IMR-90 (cell line): Measurements from ENCODE around the gene FAH. TPM values are rescaled to one million over a fixed set of nuclear protein-coding genes. Genes with fewer than 3 reads are reported as not detected.
"Not testable (repeated sequence)": the region's sequence is repeated elsewhere in the genome, so short reads cannot be mapped to it uniquely, and the experiment has no call there.

Experiments used
- ATAC-seq: fragments of 200-7000 bp; cut with Tn5 transposase; 2 replicates; pipeline ENCODE4 v1.9.1; 2020; ENCODE audit warnings: low read depth, mild to moderate bottlenecking, moderate library complexity
- BruUV-seq: library from RNA; stranded (reverse); fragments of 400-500 nt; replicated peaks from 2 replicates; lab custom pipeline; 2021; lab: Mats Ljungman, UMichigan
- CTCF ChIA-PET: fragments of 300-600 bp; formaldehyde crosslinking; extraction: SDS; loops from one replicate; lab custom pipeline; 2021; ENCODE audit warnings: antibody characterized with exemption; lab: Yijun Ruan, JAX
- POLR2A ChIA-PET: fragments of 300-600 bp; sonication (Branson Sonifier 250); formaldehyde crosslinking; loops from one replicate; lab custom pipeline; 2022; ENCODE audit warnings: antibody characterized with exemption; ENCODE audit not compliant: unreplicated experiment; lab: Charles Lee
- DNase-seq: peaks from one replicate; pipeline ENCODE4 v3.0.0; 2013
- H2AFZ ChIP-seq: replicated peaks from 2 replicates; pipeline ENCODE3; 2013; ENCODE audit warnings: low read length, mild to moderate bottlenecking; ENCODE audit not compliant: poor library complexity
- H2AK5ac ChIP-seq: 2 replicates; pipeline ENCODE4 v1.6.1; 2013; ENCODE audit warnings: low read depth, low read length, inconsistent platforms
- H2AK9ac ChIP-seq: replicated peaks from 2 replicates; pipeline ENCODE3; 2013; ENCODE audit warnings: mild to moderate bottlenecking, low read depth, low read length, moderate library complexity; ENCODE audit not compliant: poor library complexity
- H2BK120ac ChIP-seq: 2 replicates; pipeline ENCODE4 v1.6.1; 2013; ENCODE audit warnings: low read depth, low read length, inconsistent platforms
- H2BK15ac ChIP-seq: 3 replicates; pipeline ENCODE4 v1.6.1; 2013; ENCODE audit warnings: low read depth, low read length, inconsistent platforms
- H2BK20ac ChIP-seq: 2 replicates; pipeline ENCODE4 v1.6.1; 2013; ENCODE audit warnings: low read depth, mild to moderate bottlenecking, inconsistent platforms, low read length, moderate library complexity
- H2BK5ac ChIP-seq: 2 replicates; pipeline ENCODE4 v1.6.1; 2013; ENCODE audit warnings: mild to moderate bottlenecking, low read depth, low read length, inconsistent platforms; ENCODE audit not compliant: poor library complexity, severe bottlenecking
- H3K14ac ChIP-seq: replicated peaks from 2 replicates; pipeline ENCODE4 v1.6.1; 2013; ENCODE audit warnings: low read depth, low read length, inconsistent platforms
- H3K18ac ChIP-seq: 2 replicates; pipeline ENCODE4 v1.6.1; 2013; ENCODE audit warnings: low read depth, low read length, control low read depth
- H3K23ac ChIP-seq: 2 replicates; pipeline ENCODE4 v1.6.1; 2013; ENCODE audit warnings: low read depth, low read length, inconsistent platforms
- H3K27ac ChIP-seq: 2 replicates; pipeline ENCODE4 v1.5.1; 2013; ENCODE audit warnings: mild to moderate bottlenecking, control low read depth, low read length; ENCODE audit not compliant: insufficient read depth
- H3K27me3 ChIP-seq: 2 replicates; pipeline ENCODE4 v1.6.1; 2013; ENCODE audit warnings: low read length; ENCODE audit not compliant: control insufficient read depth, insufficient read depth
- H3K36me3 ChIP-seq: 2 replicates; pipeline ENCODE4 v1.6.1; 2013; ENCODE audit warnings: low read length, mixed read lengths; ENCODE audit not compliant: control insufficient read depth, insufficient read depth
- H3K4ac ChIP-seq: 2 replicates; pipeline ENCODE4 v1.6.1; 2013; ENCODE audit warnings: low read depth, low read length, inconsistent platforms
- H3K4me1 ChIP-seq: 2 replicates; pipeline ENCODE4 v1.6.1; 2013; ENCODE audit warnings: low read length, mixed read lengths; ENCODE audit not compliant: control insufficient read depth, insufficient read depth
- H3K4me2 ChIP-seq: 2 replicates; pipeline ENCODE4 v1.6.1; 2013; ENCODE audit warnings: low read depth, mild to moderate bottlenecking, control low read depth, low read length, moderate library complexity
- H3K4me3 ChIP-seq: 2 replicates; pipeline ENCODE4 v1.5.1; 2013; ENCODE audit warnings: low read depth, mild to moderate bottlenecking, control low read depth, low read length, moderate library complexity; ENCODE audit not compliant: insufficient read depth
- H3K56ac ChIP-seq: 2 replicates; pipeline ENCODE4 v1.6.1; 2013; ENCODE audit warnings: low read length, inconsistent platforms; ENCODE audit not compliant: insufficient read depth; ENCODE audit errors: extremely low read depth
- H3K79me1 ChIP-seq, 2 experiments: 2 replicates each; pipeline ENCODE4 v1.6.1; 2013; ENCODE audit warnings: low read length in 2 of 2, inconsistent platforms in 1 of 2, low read depth in 1 of 2
- H3K9ac ChIP-seq: 2 replicates; pipeline ENCODE4 v1.6.1; 2013; ENCODE audit warnings: low read depth, low read length, control low read depth
- H3K9me1 ChIP-seq: 2 replicates; pipeline ENCODE4 v1.6.1; 2013; ENCODE audit warnings: low read length, inconsistent platforms; ENCODE audit not compliant: insufficient read depth
- H3K9me3 ChIP-seq: 2 replicates; pipeline ENCODE4 v1.6.1; 2013; ENCODE audit warnings: low read length; ENCODE audit not compliant: control insufficient read depth, insufficient read depth
- H4K20me1 ChIP-seq: 2 replicates; pipeline ENCODE4 v1.6.1; 2013; ENCODE audit warnings: low read length, inconsistent platforms; ENCODE audit not compliant: insufficient read depth
- H4K5ac ChIP-seq: 2 replicates; pipeline ENCODE4 v1.6.1; 2013; ENCODE audit warnings: mild to moderate bottlenecking, low read depth, low read length, control low read depth
- H4K8ac ChIP-seq, 2 experiments: 2 replicates each; pipeline ENCODE4 v1.6.1; 2013; ENCODE audit warnings: low read depth in 2 of 2, low read length in 2 of 2, control low read depth in 1 of 2, inconsistent platforms in 1 of 2
- H4K91ac ChIP-seq: 2 replicates; pipeline ENCODE4 v1.6.1; 2013; ENCODE audit warnings: low read depth, low read length, inconsistent platforms; ENCODE audit not compliant: insufficient read depth
- MXI1 ChIP-seq: IDR thresholded peaks from 2 replicates; pipeline ENCODE4 v1.6.1; 2012; ENCODE audit warnings: low read depth, mild to moderate bottlenecking, low read length, moderate library complexity, borderline replicate concordance
- NFE2L2 ChIP-seq: fragments of 150-350 bp; IDR thresholded peaks from 2 replicates; pipeline ENCODE4 v1.6.1; 2016; ENCODE audit warnings: low read depth, mild to moderate bottlenecking, low read length
- POLR2A ChIP-seq: IDR thresholded peaks from 2 replicates; pipeline ENCODE4 v1.6.1; 2012; ENCODE audit warnings: mild to moderate bottlenecking, low read depth, low read length
- RAD21 ChIP-seq: IDR thresholded peaks from 2 replicates; pipeline ENCODE4 v1.6.1; 2012; ENCODE audit warnings: low read length, improper control_type of control experiment
- SMC3 ChIP-seq: fragments of 150-350 bp; IDR thresholded peaks from 2 replicates; pipeline ENCODE4 v1.6.1; 2016; ENCODE audit warnings: low read depth, mild to moderate bottlenecking, antibody characterized with exemption, low read length, moderate library complexity
- WGBS, 2 experiments: methylation state at CpG; one replicate each; pipeline versions ENCODE4 v1.1.5 to v1.1.7; 2013; ENCODE audit warnings: missing lambda C conversion rate in 2 of 2; ENCODE audit not compliant: insufficient read length in 1 of 2; ENCODE audit errors: extremely low coverage in 2 of 2; 5-methylcytosine and 5-hydroxymethylcytosine counted together
- dilution Hi-C: fragments of 300-500 bp; cut with HindIII; formaldehyde crosslinking; loops from one replicate; pipeline ENCODE4 v1.14.3; 2018; ENCODE audit warnings: low sequenced_read_pairs; ENCODE audit not compliant: unreplicated experiment
- in situ Hi-C: fragments of 300-500 bp; cut with MboI; formaldehyde crosslinking; loops from 3 replicates; pipeline ENCODE4 v1.14.3; 2019; ENCODE audit warnings: low sequenced_read_pairs, inconsistent platforms, mixed read lengths
- intact Hi-C: fragments of 100-400 bp; cut with micrococcal nuclease; formaldehyde crosslinking; loops from 2 replicates; pipeline ENCODE4 v1.10.0; 2022
- polyA plus RNA-seq, 3 experiments: library from polyadenylated mRNA; depleted of rRNA; stranded (reverse); fragments of >200 nt; gene quantifications; 2 replicates each; pipeline ENCODE4 v1.2.3, GENCODE V29; 2012; ENCODE audit warnings: low replicate concordance in 1 of 3
- total RNA-seq: library from RNA; depleted of rRNA; stranded (reverse); fragments of >200 nt; gene quantifications from 2 replicates; pipeline ENCODE4 v1.2.3, GENCODE V29; 2012
- TF ChIP-seq, protein P1 (sequence below): conservative IDR thresholded peaks from 2 replicates; pipeline ENCODE4 v1.5.1; 2012; ENCODE audit warnings: mild to moderate bottlenecking, low read depth, low read length, improper control_type of control experiment

FAH gene
- total and polyA plus RNA-seq, 2 of the 4 experiments (the other 2 are of a cell fraction), result 43.1 to 48.6 TPM

DNA sequence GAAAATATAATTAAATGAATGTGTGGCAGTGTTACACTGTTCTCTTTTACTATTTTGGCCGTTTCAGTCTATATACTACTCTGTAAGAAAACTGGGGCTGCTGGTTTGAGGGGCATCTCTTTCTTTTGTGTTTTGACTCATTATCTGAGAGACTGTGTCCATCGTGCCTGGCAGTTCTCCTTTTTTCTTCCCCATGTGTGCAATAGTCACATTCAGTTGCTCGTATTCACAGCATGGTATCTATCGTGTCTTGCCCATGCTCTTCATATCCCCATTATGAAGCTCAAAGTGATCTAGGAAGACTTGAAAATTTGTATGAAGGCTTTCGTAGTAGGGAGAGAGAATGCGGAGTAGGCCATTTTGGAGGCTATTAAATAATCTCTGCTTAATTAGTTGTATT lies 29.8 kb upstream of the FAH start:
- intact Hi-C loops, result no loop called here
- no peak for DNase-seq

DNA sequence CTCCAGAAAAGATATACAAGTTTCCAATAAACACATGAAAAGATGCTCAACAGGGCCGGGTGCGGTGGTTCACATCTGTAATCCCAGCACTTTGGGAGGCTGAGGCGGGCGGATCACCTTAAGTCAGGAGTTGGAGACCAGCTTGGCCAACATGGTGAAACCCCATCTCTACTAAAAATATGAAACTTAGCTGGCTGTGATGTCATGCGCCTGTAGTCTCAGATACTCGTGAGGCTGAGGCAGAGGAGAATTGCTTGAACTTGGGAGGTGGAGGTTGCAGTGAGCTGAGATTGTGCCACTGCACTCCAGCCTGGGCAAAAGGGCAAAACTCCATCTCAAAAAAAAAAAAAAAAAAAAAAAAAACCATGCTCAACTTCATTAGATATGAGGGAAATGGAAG lies 25.5 kb upstream of the FAH start:
- BruUV-seq, H2BK20ac ChIP-seq, intact Hi-C loops, ATAC-seq, DNase-seq, H4K5ac ChIP-seq, H3K56ac ChIP-seq, H3K27me3 ChIP-seq, H2BK15ac ChIP-seq, H2BK120ac ChIP-seq, H3K9ac ChIP-seq, in situ Hi-C loops, H3K4ac ChIP-seq, H3K36me3 ChIP-seq, H3K23ac ChIP-seq, H3K9me3 ChIP-seq, H2AFZ ChIP-seq, H3K4me1 ChIP-seq, H2AK5ac ChIP-seq, H2BK5ac ChIP-seq, H3K4me3 ChIP-seq, H4K20me1 ChIP-seq, dilution Hi-C loops, H3K18ac ChIP-seq, H3K27ac ChIP-seq, H4K91ac ChIP-seq, H2AK9ac ChIP-seq, POLR2A ChIA-PET, H3K9me1 ChIP-seq, H3K14ac ChIP-seq, H3K4me2 ChIP-seq: not testable (repeated sequence)
- CTCF ChIA-PET, result interaction anchor here (0.7 kb wide), 1 partner anchor 13 kb away, joined by 3 read pairs; no protein-coding TSS in a partner anchor
- 100% methylated on average over 3 of the region's 6 CpGs; no CpG with 5 or more reads in 1 of the 2 experiments for WGBS, 2 experiments
- H3K79me1 ChIP-seq, result peaks cover 22 to 23% of the 10 kb centered on the region in 2 experiments; a peak in 3 of 4 replicates
- H4K8ac ChIP-seq, result peak overlapping the region in 1 of 2 experiments; percentile 42; a peak in 1 of 4 replicates

More for the DNA sequence above, 29.8 kb upstream of the FAH start:
- Histone ChIP-seq H3K56ac (peak overlapping the region; percentile 30; the same call in 1 of the 2 replicates), H2AK9ac (no peak overlapping the region), H3K4ac (no peak overlapping the region), H3K27me3 (no peaks in the 10 kb centered on the region), H3K79me1 (peaks cover 15 to 29% of the 10 kb centered on the region in 2 experiments), H4K8ac (no peak overlapping the region), H2BK15ac (no peak overlapping the region), H2BK5ac (no peak overlapping the region), H3K18ac (no peak overlapping the region), H4K91ac (no peak overlapping the region), H2AK5ac (no peak overlapping the region), H3K14ac (no peak overlapping the region), H3K9me1 (peaks cover 2% of the 10 kb centered on the region; the same call in 1 of the 2 replicates), H2BK20ac (0 out of 2 replicates have a peak overlapping the region, but pooled peaks have one; percentile 12), H3K23ac (no peak overlapping the region), H3K9ac (no peak overlapping the region), H3K36me3 (peaks cover 9% of the 10 kb centered on the region), H3K27ac (no peak overlapping the region), H2AFZ (no peak overlapping the region), H4K20me1 (peaks cover 3% of the 10 kb centered on the region; the same call in 1 of the 2 replicates), H2BK120ac (no peak overlapping the region), H3K9me3 (no peaks in the 10 kb centered on the region), H4K5ac (no peak overlapping the region), H3K4me2 (no peak overlapping the region), H3K4me1 (peaks cover 2% of the 10 kb centered on the region; the same call in 1 of the 2 replicates), H3K4me3 (no peak overlapping the region)
- no TSS peak for BruUV-seq
- ChIA-PET CTCF (no interaction called here), POLR2A (no interaction called here)
- ATAC-seq, result no peak
- dilution Hi-C loops (no loop called here), in situ Hi-C loops (no loop called here)
- WGBS, 2 experiments, result no CpG with 5 or more reads among the region's 6 CpGs
- TF ChIP-seq RAD21 (no peak), SMC3 (no peak), POLR2A (no peak), NFE2L2 (no peak), MXI1 (no peak)
- TF ChIP-seq, protein P1, sequence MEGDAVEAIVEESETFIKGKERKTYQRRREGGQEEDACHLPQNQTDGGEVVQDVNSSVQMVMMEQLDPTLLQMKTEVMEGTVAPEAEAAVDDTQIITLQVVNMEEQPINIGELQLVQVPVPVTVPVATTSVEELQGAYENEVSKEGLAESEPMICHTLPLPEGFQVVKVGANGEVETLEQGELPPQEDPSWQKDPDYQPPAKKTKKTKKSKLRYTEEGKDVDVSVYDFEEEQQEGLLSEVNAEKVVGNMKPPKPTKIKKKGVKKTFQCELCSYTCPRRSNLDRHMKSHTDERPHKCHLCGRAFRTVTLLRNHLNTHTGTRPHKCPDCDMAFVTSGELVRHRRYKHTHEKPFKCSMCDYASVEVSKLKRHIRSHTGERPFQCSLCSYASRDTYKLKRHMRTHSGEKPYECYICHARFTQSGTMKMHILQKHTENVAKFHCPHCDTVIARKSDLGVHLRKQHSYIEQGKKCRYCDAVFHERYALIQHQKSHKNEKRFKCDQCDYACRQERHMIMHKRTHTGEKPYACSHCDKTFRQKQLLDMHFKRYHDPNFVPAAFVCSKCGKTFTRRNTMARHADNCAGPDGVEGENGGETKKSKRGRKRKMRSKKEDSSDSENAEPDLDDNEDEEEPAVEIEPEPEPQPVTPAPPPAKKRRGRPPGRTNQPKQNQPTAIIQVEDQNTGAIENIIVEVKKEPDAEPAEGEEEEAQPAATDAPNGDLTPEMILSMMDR, result no peak
